HG03064 (cell line): ENCODE measurements around the gene PGRMC2.

Experiments used
- ATAC-seq: cut with Tn5 transposase; IDR thresholded peaks from one replicate; pipeline ENCODE4 v1.9.1; 2021; ENCODE audit warnings: low read depth; ENCODE audit not compliant: unreplicated experiment

The PGRMC2 gene

GRCh38 chr4:128227991-128228571 lies 59.5 kb downstream of the PGRMC2 start:
- no peak for ATAC-seq

- no peak for ATAC-seq
Observed at GRCh38 chr4:128225148-128225547, 62.5 kb downstream of the PGRMC2 start.

- no peak for ATAC-seq
Observed at GRCh38 chr4:128221586-128221985, 66.0 kb downstream of the PGRMC2 start.

- no peak for ATAC-seq
Observed at GRCh38 chr4:128220286-128221235, 67.1 kb downstream of the PGRMC2 start.
